GM18858 (cell line): ENCODE results near the gene USF2.

Experiments used
- ATAC-seq: cut with Tn5 transposase; IDR thresholded peaks from one replicate; pipeline ENCODE4 v1.9.1; 2021; ENCODE audit not compliant: unreplicated experiment

USF2 gene

GRCh38 chr19:35316560-35316959, 47.8 kb downstream of the USF2 start:
- ATAC-seq, result no peak

GRCh38 chr19:35317464-35318043, 48.8 kb downstream of the USF2 start:
- ATAC-seq, result no peak

GRCh38 chr19:35318679-35319448, 50.1 kb downstream of the USF2 start:
- no peak for ATAC-seq

GRCh38 chr19:35320065-35320713, 51.4 kb downstream of the USF2 start:
- ATAC-seq, result no peak

- ATAC-seq, result no peak
Observed at GRCh38 chr19:35321291-35321690, 52.5 kb downstream of the USF2 start.

- no peak for ATAC-seq
Observed at GRCh38 chr19:35322014-35322413, 53.3 kb downstream of the USF2 start.

GRCh38 chr19:35327642-35328041, 58.9 kb downstream of the USF2 start:
- ATAC-seq, result no peak

GRCh38 chr19:35328851-35329285, 60.1 kb downstream of the USF2 start, which contains the start of gene CD22:
Gene CD22, plus strand, starts transcription at chr19:35329187. Its CDS starts 2,854 bp downstream, at chr19:35332041.
- no peak for ATAC-seq

- ATAC-seq, result no peak
Observed at GRCh38 chr19:35329323-35329722, 60.6 kb downstream of the USF2 start.
